Cortex of kidney (tissue), 1 donor: ENCODE data around the gene BCL7C.
"Not testable (repeated sequence)": the region's sequence is repeated elsewhere in the genome, so short reads cannot be mapped to it uniquely, and the experiment has no call there.

Source experiments
- DNase-seq: peaks from one replicate; lab custom pipeline; 2025; lab: John Stamatoyannopoulos, UW

The BCL7C gene

GRCh38 chr16:30893744-30894539 is at the start of gene BCL7C:
Gene BCL7C (minus strand): TSS chr16:30894077. CDS start chr16:30893944, 133 bp downstream.
- DNase-seq: peak; percentile 29

GRCh38 chr16:30942426-30942806 is 48.5 kb upstream of the BCL7C start:
- no peak for DNase-seq

- no peak for DNase-seq
Observed at GRCh38 chr16:30941600-30942425, 47.9 kb upstream of the BCL7C start.

- not testable (repeated sequence) for DNase-seq
Observed at GRCh38 chr16:30939571-30939970, 45.7 kb upstream of the BCL7C start.

GRCh38 chr16:30937692-30938091 is 43.8 kb upstream of the BCL7C start:
- no peak for DNase-seq

GRCh38 chr16:30934827-30935557 is 41.1 kb upstream of the BCL7C start:
- DNase-seq: no peak

GRCh38 chr16:30931068-30931650 is 37.3 kb upstream of the BCL7C start:
- no peak for DNase-seq

GRCh38 chr16:30930160-30930571 is 36.3 kb upstream of the BCL7C start:
- DNase-seq: no peak

- DNase-seq: no peak
Observed at GRCh38 chr16:30929167-30929566, 35.3 kb upstream of the BCL7C start.

- DNase-seq: no peak
Observed at GRCh38 chr16:30928390-30928789, 34.5 kb upstream of the BCL7C start.

- no peak for DNase-seq
Observed at GRCh38 chr16:30927789-30928378, 34.0 kb upstream of the BCL7C start.

GRCh38 chr16:30926937-30927788 is 33.3 kb upstream of the BCL7C start:
- no peak for DNase-seq

GRCh38 chr16:30925995-30926811 is 32.3 kb upstream of the BCL7C start:
- DNase-seq: no peak

GRCh38 chr16:30925632-30925987 is 31.7 kb upstream of the BCL7C start:
- DNase-seq: no peak

GRCh38 chr16:30924913-30925631 is 31.2 kb upstream of the BCL7C start:
- DNase-seq: no peak

- DNase-seq: no peak
Observed at GRCh38 chr16:30924076-30924912, 30.4 kb upstream of the BCL7C start.

GRCh38 chr16:30923554-30924075 is 29.7 kb upstream of the BCL7C start, which contains the start of gene FBXL19:
Gene FBXL19 (plus strand): TSS chr16:30923572. CDS start chr16:30925755, 2,183 bp downstream.
- DNase-seq: no peak
